ENCODE measurements around the gene CGA. TPM values are rescaled to one million over a fixed set of nuclear protein-coding genes. Genes with fewer than 3 reads are reported as not detected.

Gene CGA
- total and polyA plus RNA-seq, 7 donors = 0.03 to 3.8 (median 0.35) TPM; not detected in 3

GRCh38 chr6:87115402-87116135 is 20.7 kb upstream of the CGA start:
- ATAC-seq (no peak), DNase-seq (no peak)
- WGBS, 3 donors = 58 to 65% (median 63%) methylated on average over 2 of the region's 2 CpGs
- Histone ChIP-seq H3K27ac (no peak overlapping the region), H3K36me3 (ENCODE audit: insufficient read depth in 1 of 2, low read depth in 1 of 2) (no peaks in the 10 kb centered on the region), H3K4me3 (no peak overlapping the region), H3K9me3 (no peaks in the 10 kb centered on the region), H3K27me3 (ENCODE audit: insufficient read depth in 3 of 3, low read length in 2 of 3) (no peaks in the 10 kb centered on the region), H3K4me1 (no peaks in the 10 kb centered on the region)
- TF ChIP-seq CTCF (IDR thresholded peaks at IDR 0.05) = no peak
- intact Hi-C loops (cut with DNase I) = no loop called here

DNA sequence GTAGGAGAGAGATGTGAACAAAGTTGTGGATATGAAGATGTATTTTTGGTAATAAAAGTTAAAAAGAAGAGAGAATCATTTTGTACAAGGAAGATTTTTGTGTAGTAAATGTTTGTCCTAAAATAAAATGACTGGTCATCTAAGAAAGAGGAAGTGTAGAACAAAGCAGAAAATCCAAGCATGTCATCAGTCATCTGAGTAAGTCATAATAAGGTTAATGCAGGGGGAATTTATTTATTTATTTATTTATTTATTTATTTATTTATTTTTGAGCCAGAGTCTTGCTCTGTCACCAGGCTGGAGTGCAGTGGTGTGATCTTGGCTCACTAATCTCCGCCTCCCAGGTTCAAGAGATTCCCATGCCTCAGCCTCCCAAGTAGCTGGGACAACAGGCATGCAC is 15.7 kb upstream of the CGA start:
- WGBS, 3 donors = 93 to 100% (median 98%) methylated on average over 1 of the region's 1 CpG
- intact Hi-C loops (cut with DNase I) = no loop called here
- ATAC-seq (no peak), DNase-seq (no peak)
- no peaks in the 10 kb centered on the region for H3K36me3 ChIP-seq (ENCODE audit: insufficient read depth in 1 of 2, low read depth in 1 of 2)
- H3K4me1 ChIP-seq = no peaks in the 10 kb centered on the region
- no peak for TF ChIP-seq CTCF (IDR thresholded peaks at IDR 0.05)
- no peaks in the 10 kb centered on the region for H3K9me3 ChIP-seq
- H3K27ac ChIP-seq = no peak overlapping the region
- H3K4me3 ChIP-seq = no peak overlapping the region
- no peaks in the 10 kb centered on the region for H3K27me3 ChIP-seq (ENCODE audit: insufficient read depth in 3 of 3, low read length in 2 of 3)

DNA sequence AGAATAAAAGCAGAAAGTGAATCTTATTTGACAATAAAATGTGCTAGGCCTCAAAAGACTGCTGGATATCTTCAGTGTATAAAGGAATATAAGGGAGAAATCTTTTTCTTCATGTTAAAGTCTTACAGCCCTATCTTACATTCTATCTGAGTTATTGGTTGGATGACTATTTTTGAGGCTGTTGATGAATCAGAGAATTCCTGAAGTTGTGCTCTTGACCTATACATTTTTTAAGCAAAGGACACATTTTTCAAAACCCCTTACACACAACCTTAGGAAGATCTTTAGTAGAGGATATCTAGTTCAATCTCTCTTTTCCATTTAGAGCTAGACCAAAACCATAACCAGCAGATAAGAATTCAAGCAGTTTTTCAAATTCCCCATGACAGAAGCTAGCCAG is 10.9 kb upstream of the CGA start:
- intact Hi-C loops (cut with DNase I) = no loop called here
- TF ChIP-seq CTCF (IDR thresholded peaks at IDR 0.05) = no peak
- Histone ChIP-seq H3K36me3 (ENCODE audit: insufficient read depth in 1 of 2, low read depth in 1 of 2) (no peaks in the 10 kb centered on the region), H3K4me3 (no peak overlapping the region), H3K9me3 (no peaks in the 10 kb centered on the region), H3K27me3 (ENCODE audit: insufficient read depth in 3 of 3, low read length in 2 of 3) (no peaks in the 10 kb centered on the region), H3K4me1 (no peaks in the 10 kb centered on the region), H3K27ac (no peak overlapping the region)
- DNase-seq = no peak
- no peak for ATAC-seq

DNA sequence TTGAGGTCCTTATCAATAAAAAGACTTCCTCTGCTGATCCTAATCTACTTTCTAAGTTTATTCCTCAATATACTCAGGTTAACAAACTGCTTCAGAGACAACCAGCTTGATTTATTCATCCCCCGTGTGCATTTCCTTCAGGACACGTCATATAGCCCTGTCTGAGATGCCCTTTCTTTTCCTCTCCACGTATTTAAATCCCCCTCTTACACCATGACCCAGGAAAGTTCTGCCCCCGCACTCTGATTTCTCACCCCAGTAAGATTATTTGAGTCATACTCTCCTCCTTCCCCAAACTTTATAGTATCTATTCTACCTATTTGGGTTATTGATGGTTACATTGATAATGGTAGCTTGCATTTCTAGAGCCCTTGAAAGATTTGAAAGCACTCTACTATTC is 9.8 kb upstream of the CGA start:
- no peaks in the 10 kb centered on the region for H3K27me3 ChIP-seq (ENCODE audit: insufficient read depth in 3 of 3, low read length in 2 of 3)
- no peaks in the 10 kb centered on the region for H3K36me3 ChIP-seq (ENCODE audit: insufficient read depth in 1 of 2, low read depth in 1 of 2)
- H3K9me3 ChIP-seq = no peaks in the 10 kb centered on the region
- 63 to 72% (median 68%) methylated on average over 4 of the region's 4 CpGs for WGBS, 3 donors
- H3K27ac ChIP-seq = no peak overlapping the region
- no peak for ATAC-seq
- TF ChIP-seq CTCF (IDR thresholded peaks at IDR 0.05) = no peak
- no peak overlapping the region for H3K4me3 ChIP-seq
- no peaks in the 10 kb centered on the region for H3K4me1 ChIP-seq
- intact Hi-C loops (cut with DNase I) = no loop called here
- DNase-seq = no peak
